GM12864 (cell line): Measurements from ENCODE around the gene PLEKHA7.
"Not testable (repeated sequence)": the region's sequence is repeated elsewhere in the genome, so short reads cannot be mapped to it uniquely, and the experiment has no call there.

Source experiments
- DNase-seq: peaks from one replicate; pipeline ENCODE4 v3.0.0-alpha.2; 2011; ENCODE audit warnings: low read depth
- H3K4me3 ChIP-seq: 2 replicates; pipeline ENCODE4 v1.5.1; 2011; ENCODE audit warnings: mild to moderate bottlenecking, low read depth, low read length, control low read depth
- CTCF ChIP-seq: IDR thresholded peaks from 2 replicates; pipeline ENCODE4 v1.5.1; 2011; ENCODE audit warnings: low read depth, mild to moderate bottlenecking, moderate library complexity, low read length, control low read depth, inconsistent platforms; ENCODE audit errors: missing control alignments

Gene PLEKHA7

GRCh38 chr11:16966930-16967671 is 47.1 kb downstream of the PLEKHA7 start:
- no peak overlapping the region for H3K4me3 ChIP-seq
- TF ChIP-seq CTCF = no peak
- DNase-seq = no peak

DNA sequence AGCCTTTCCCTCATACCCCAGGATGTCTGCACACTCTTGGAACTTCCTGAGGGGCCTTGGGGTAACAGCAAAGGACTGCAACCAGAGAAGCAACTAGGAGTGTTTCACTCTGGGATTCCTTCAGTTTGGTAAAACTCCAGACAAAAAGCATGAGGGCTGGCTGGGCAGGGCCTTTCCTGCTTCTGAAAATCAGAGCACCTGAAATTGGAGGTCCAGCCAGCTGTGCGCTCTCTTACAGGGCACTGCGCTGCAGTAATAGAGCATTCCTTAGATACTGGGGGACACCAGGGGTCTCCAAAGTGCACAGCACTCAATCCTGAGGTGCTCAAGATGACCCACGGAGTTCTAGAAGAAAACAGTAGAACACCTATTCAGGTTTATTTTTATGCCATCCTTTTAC is 49.7 kb downstream of the PLEKHA7 start:
- DNase-seq = no peak
- H3K4me3 ChIP-seq = no peak overlapping the region
- no peak for TF ChIP-seq CTCF

GRCh38 chr11:16963316-16963876 is 50.8 kb downstream of the PLEKHA7 start:
- TF ChIP-seq CTCF = no peak
- no peak for DNase-seq
- H3K4me3 ChIP-seq = no peak overlapping the region

DNA sequence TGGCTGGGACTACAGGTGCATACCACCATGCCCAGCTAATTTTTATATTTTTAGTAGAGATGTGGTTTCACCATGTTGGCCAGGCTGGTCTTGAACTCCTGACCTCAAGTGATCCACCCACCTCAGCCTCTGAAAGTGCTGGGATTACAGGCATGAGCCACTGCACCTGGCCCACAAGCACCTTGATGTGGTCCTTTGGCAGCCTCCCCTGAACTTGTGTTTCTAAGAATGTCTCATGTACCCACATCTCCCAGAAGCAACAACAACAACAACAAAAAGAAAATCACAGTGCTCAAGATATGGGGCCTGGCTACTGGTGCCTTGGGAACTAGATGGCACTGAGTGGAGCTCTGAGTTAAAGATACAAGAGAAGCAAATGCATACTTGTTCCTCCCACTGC is 51.6 kb downstream of the PLEKHA7 start:
- DNase-seq, H3K4me3 ChIP-seq: not testable (repeated sequence)

DNA sequence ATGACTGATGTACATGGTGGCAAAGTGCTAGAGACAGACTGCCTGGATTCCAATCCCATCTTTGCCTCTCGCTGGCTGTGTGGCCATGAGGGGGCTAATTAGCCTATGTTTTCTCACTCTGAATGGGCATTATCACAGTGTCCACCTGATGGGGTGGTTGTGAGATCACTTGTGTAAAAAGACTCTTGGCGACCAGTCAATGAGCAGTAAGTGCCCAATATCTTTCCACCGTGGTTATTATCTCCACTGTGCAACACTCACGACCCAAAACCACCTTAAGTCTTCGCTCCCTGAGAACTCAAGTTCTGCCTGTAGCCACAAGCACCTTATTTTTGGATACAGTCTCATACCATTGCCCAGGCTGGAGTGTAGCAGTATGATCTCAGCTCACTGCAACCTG is 52.1 kb downstream of the PLEKHA7 start:
- H3K4me3 ChIP-seq = no peak overlapping the region
- DNase-seq = no peak
- no peak for TF ChIP-seq CTCF

GRCh38 chr11:16960250-16960649 is 54.0 kb downstream of the PLEKHA7 start:
- DNase-seq = no peak
- H3K4me3 ChIP-seq = no peak overlapping the region
- no peak for TF ChIP-seq CTCF

- no peak for TF ChIP-seq CTCF
- DNase-seq = no peak
- no peak overlapping the region for H3K4me3 ChIP-seq
Measured at GRCh38 chr11:16959602-16960001, 54.6 kb downstream of the PLEKHA7 start.
